Prostate gland (tissue), 2 donors: ENCODE data around the gene TMEM120B.

Source experiments
- CTCF ChIP-seq, 4 experiments: fragments of 200-600 bp in 2 of 4; fragments of 450-650 bp in 2 of 4; sonication (generic) in 2 of 4; IDR thresholded peaks; 1 replicate in 3 of 4; 2 replicates in 1 of 4; pipeline ENCODE4 v1.5.1; 2016 to 2019; ENCODE audit warnings: antibody characterized with exemption in 4 of 4, mild to moderate bottlenecking in 2 of 4, moderate library complexity in 2 of 4
- POLR2A ChIP-seq: fragments of 450-650 bp; IDR thresholded peaks from one replicate; pipeline ENCODE4 v1.6.1; 2016; ENCODE audit warnings: antibody characterized with exemption, mild to moderate bottlenecking
- POLR2AphosphoS5 ChIP-seq: sonication (generic); formaldehyde crosslinking; IDR thresholded peaks from one replicate; pipeline ENCODE4 v1.6.1; 2017; ENCODE audit warnings: antibody characterized with exemption

GRCh38 chr12:121778567-121779421 is 66.2 kb downstream of the TMEM120B start:
- TF ChIP-seq CTCF (IDR thresholded peaks at IDR 0.05) (no peak), POLR2A (no peak), POLR2AphosphoS5 (no peak)
